Measurements from ENCODE around the gene AHDC1. TPM values are rescaled to one million over a fixed set of nuclear protein-coding genes. Genes with fewer than 3 reads are reported as not detected.
A peak's percentile ranks its signal among the peaks of the same experiment; 100 is the strongest.

AHDC1 gene
- total and polyA plus RNA-seq, 9 of the 15 experiments (the other 6 are each of a cell fraction or from before 2014, with no cell fraction given) = 0.21 to 36.4 (median 4.7) TPM

GRCh38 chr1:27634177-27634984 is 30.4 kb upstream of the AHDC1 start (continued):
- TF ChIP-seq, protein P1, sequence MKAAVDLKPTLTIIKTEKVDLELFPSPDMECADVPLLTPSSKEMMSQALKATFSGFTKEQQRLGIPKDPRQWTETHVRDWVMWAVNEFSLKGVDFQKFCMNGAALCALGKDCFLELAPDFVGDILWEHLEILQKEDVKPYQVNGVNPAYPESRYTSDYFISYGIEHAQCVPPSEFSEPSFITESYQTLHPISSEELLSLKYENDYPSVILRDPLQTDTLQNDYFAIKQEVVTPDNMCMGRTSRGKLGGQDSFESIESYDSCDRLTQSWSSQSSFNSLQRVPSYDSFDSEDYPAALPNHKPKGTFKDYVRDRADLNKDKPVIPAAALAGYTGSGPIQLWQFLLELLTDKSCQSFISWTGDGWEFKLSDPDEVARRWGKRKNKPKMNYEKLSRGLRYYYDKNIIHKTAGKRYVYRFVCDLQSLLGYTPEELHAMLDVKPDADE (conservative IDR thresholded peaks at IDR 0.05; ENCODE audit: control insufficient read depth, low read depth, low read length) = 0 out of 2 replicates have a peak, but pooled peaks have one; percentile 35
- TF ChIP-seq GABPA (tag; conservative IDR thresholded peaks at IDR 0.05; ENCODE audit: low read depth) = peak; percentile 50; the same call in 1 of the 2 replicates
- 0 out of 2 replicates have a peak, but pooled peaks have one; percentile 33 for TF ChIP-seq ZBTB1 (CRISPR knock-in tag; IDR thresholded peaks at IDR 0.05; ENCODE audit: borderline replicate concordance, low read depth)
- no peak for TF ChIP-seq KLF10 (CRISPR knock-in tag; IDR thresholded peaks at IDR 0.05)
- TF ChIP-seq CTCFL (IDR thresholded peaks at IDR 0.05; ENCODE audit: borderline replicate concordance, insufficient read depth, low read depth, low read length, poor library complexity, severe bottlenecking) = no peak
- TF ChIP-seq, protein P2, sequence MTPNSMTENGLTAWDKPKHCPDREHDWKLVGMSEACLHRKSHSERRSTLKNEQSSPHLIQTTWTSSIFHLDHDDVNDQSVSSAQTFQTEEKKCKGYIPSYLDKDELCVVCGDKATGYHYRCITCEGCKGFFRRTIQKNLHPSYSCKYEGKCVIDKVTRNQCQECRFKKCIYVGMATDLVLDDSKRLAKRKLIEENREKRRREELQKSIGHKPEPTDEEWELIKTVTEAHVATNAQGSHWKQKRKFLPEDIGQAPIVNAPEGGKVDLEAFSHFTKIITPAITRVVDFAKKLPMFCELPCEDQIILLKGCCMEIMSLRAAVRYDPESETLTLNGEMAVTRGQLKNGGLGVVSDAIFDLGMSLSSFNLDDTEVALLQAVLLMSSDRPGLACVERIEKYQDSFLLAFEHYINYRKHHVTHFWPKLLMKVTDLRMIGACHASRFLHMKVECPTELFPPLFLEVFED (CRISPR knock-in tag; conservative IDR thresholded peaks at IDR 0.05) = peak; percentile 58; the same call in 1 of the 2 replicates
- TF ChIP-seq VEZF1 (CRISPR knock-in tag; IDR thresholded peaks at IDR 0.05) = 0 out of 2 replicates have a peak, but pooled peaks have one; percentile 22
- TF ChIP-seq ZFX (CRISPR knock-in tag; IDR thresholded peaks at IDR 0.05) = peak; percentile 63
- peak; percentile 28; the same call in 1 of the 2 replicates for TF ChIP-seq RBFOX2 (IDR thresholded peaks at IDR 0.05; ENCODE audit: low read depth, low read length)

Measured in K562 (cell line).